CD14-positive monocyte (primary cell): ENCODE results near the gene CREBBP. TPM values are rescaled to one million over a fixed set of nuclear protein-coding genes. Genes with fewer than 3 reads are reported as not detected.
A peak's percentile ranks its signal among the peaks of the same experiment; 100 is the strongest.

ENCODE experiments used
- DNase-seq, 3 donors: peaks; one replicate each; pipeline ENCODE4 v3.0.0-alpha.2; 2011 to 2022
- H2AFZ ChIP-seq: 2 replicates; pipeline ENCODE4 v1.6.0; 2012; ENCODE audit warnings: mild to moderate bottlenecking, low read depth, low read length, inconsistent platforms; ENCODE audit not compliant: insufficient read depth, poor library complexity, severe bottlenecking
- H3K27ac ChIP-seq, 2 donors: 1 replicate in 1 of 2; 2 replicates in 1 of 2; pipeline ENCODE4 v1.5.1; 2012 to 2013; ENCODE audit warnings: low read length in 2 of 2, control low read depth in 1 of 2, inconsistent platforms in 1 of 2, low read depth in 1 of 2, mild to moderate bottlenecking in 1 of 2
- H3K27me3 ChIP-seq, 2 donors: one replicate each; pipeline versions ENCODE4 v1.6.0 to v1.6.1; 2011 to 2013; ENCODE audit warnings: low read length in 2 of 2; ENCODE audit not compliant: control insufficient read depth in 2 of 2, insufficient read depth in 2 of 2
- H3K36me3 ChIP-seq, 2 donors: replicated peaks in 1 of 2; 1 replicate in 1 of 2; 2 replicates in 1 of 2; pipeline versions ENCODE4 v1.5.1 to v1.6.1; 2012 to 2013; ENCODE audit warnings: low read length in 2 of 2, control low read depth in 1 of 2, inconsistent platforms in 1 of 2, mild to moderate bottlenecking in 1 of 2; ENCODE audit not compliant: insufficient read depth in 2 of 2, control insufficient read depth in 1 of 2
- H3K4me1 ChIP-seq, 2 donors: 1 replicate in 1 of 2; 2 replicates in 1 of 2; pipeline versions ENCODE4 v1.5.1 to v1.6.1; 2012 to 2013; ENCODE audit warnings: low read length in 2 of 2, control low read depth in 1 of 2, inconsistent platforms in 1 of 2, mild to moderate bottlenecking in 1 of 2, moderate library complexity in 1 of 2; ENCODE audit not compliant: insufficient read depth in 2 of 2, control insufficient read depth in 1 of 2
- H3K4me2 ChIP-seq: replicated peaks from 2 replicates; pipeline ENCODE3; 2012; ENCODE audit warnings: low read length, moderate library complexity, mild to moderate bottlenecking; ENCODE audit not compliant: poor library complexity, severe bottlenecking; ENCODE audit errors: extremely low read depth
- H3K4me3 ChIP-seq, 3 experiments: fragments of 200-600 bp in 1 of 3; sonication (generic) in 1 of 3; replicated peaks in 1 of 3; 1 replicate in 2 of 3; 2 replicates in 1 of 3; pipeline ENCODE4 v1.5.1; 2011 to 2013; ENCODE audit warnings: low read length in 3 of 3, mild to moderate bottlenecking in 3 of 3, control low read depth in 2 of 3, low read depth in 2 of 3, inconsistent platforms in 1 of 3, moderate library complexity in 1 of 3
- H3K79me2 ChIP-seq: 2 replicates; pipeline ENCODE4 v1.6.0; 2012; ENCODE audit warnings: mild to moderate bottlenecking, control low read depth, inconsistent platforms, low read length, moderate library complexity; ENCODE audit not compliant: insufficient read depth
- H3K9ac ChIP-seq: 2 replicates; pipeline ENCODE4 v1.6.0; 2017; ENCODE audit warnings: low read length, mild to moderate bottlenecking; ENCODE audit not compliant: insufficient read depth, poor library complexity, severe bottlenecking
- H3K9me3 ChIP-seq, 2 donors: replicated peaks in 1 of 2; 1 replicate in 1 of 2; 2 replicates in 1 of 2; pipeline versions ENCODE4 v1.5.1 to v1.6.1; 2012 to 2013; ENCODE audit warnings: low read length in 2 of 2, control low read depth in 1 of 2; ENCODE audit not compliant: control insufficient read depth in 1 of 2, insufficient read depth in 1 of 2
- H4K20me1 ChIP-seq: 2 replicates; pipeline ENCODE4 v1.6.0; 2012; ENCODE audit warnings: mild to moderate bottlenecking, low read length, control low read depth, moderate library complexity; ENCODE audit not compliant: insufficient read depth
- H3K27ac Mint-ChIP-seq, 7 donors: one replicate each; pipeline ENCODE4 v1.8.0; 2020; ENCODE audit warnings: mild to moderate bottlenecking in 7 of 7, mixed read lengths in 7 of 7, moderate library complexity in 6 of 7, inconsistent platforms in 2 of 7
- H3K27me3 Mint-ChIP-seq, 3 donors: one replicate each; pipeline ENCODE4 v1.8.0; 2021 to 2022; ENCODE audit warnings: low read depth in 3 of 3, mild to moderate bottlenecking in 3 of 3, mixed read lengths in 3 of 3, moderate library complexity in 3 of 3, inconsistent platforms in 1 of 3
- H3K36me3 Mint-ChIP-seq, 2 donors: one replicate each; pipeline ENCODE4 v1.8.0; 2020; ENCODE audit warnings: mixed read lengths in 2 of 2, inconsistent platforms in 1 of 2, mild to moderate bottlenecking in 1 of 2
- H3K4me1 Mint-ChIP-seq: one replicate; pipeline ENCODE4 v1.8.0; 2020; ENCODE audit warnings: mild to moderate bottlenecking, mixed read lengths
- H3K4me3 Mint-ChIP-seq, 2 donors: one replicate each; pipeline ENCODE4 v1.8.0; 2020; ENCODE audit warnings: mild to moderate bottlenecking in 2 of 2, mixed read lengths in 2 of 2, moderate library complexity in 1 of 2
- H3K9me3 Mint-ChIP-seq, 7 donors: one replicate each; pipeline ENCODE4 v1.8.0; 2020 to 2022; ENCODE audit warnings: mixed read lengths in 7 of 7, mild to moderate bottlenecking in 6 of 7, moderate library complexity in 6 of 7, inconsistent platforms in 2 of 7
- CTCF ChIP-seq: fragments of 200-600 bp; IDR thresholded peaks from one replicate; pipeline ENCODE4 v1.8.0; 2022; ENCODE audit warnings: antibody characterized with exemption, mild to moderate bottlenecking
- WGBS: methylation state at CpG from one replicate; pipeline ENCODE4 v1.1.5; 2013; ENCODE audit warnings: missing lambda C conversion rate; ENCODE audit not compliant: insufficient coverage; 5-methylcytosine and 5-hydroxymethylcytosine counted together
- intact Hi-C, 2 donors: fragments of 100-400 bp; cut with micrococcal nuclease; formaldehyde crosslinking; loops; one replicate each; pipeline versions ENCODE4 v1.15.0 to v1.15.1; 2023
- polyA plus RNA-seq, 3 donors: library from polyadenylated mRNA; depleted of rRNA in 1 of 3; unstranded in 2 of 3; stranded (reverse) in 1 of 3; fragments of 300-500 nt in 2 of 3; fragments of >200 nt in 1 of 3; fragmentation: Illumina TruSeq in 2 of 3; gene quantifications; 1 replicate in 2 of 3; 2 replicates in 1 of 3; pipeline ENCODE4 v1.2.3, GENCODE V29; 2012 to 2021

Gene CREBBP
- polyA plus RNA-seq, 3 donors, result 2.1 to 26.9 (median 6.2) TPM

DNA sequence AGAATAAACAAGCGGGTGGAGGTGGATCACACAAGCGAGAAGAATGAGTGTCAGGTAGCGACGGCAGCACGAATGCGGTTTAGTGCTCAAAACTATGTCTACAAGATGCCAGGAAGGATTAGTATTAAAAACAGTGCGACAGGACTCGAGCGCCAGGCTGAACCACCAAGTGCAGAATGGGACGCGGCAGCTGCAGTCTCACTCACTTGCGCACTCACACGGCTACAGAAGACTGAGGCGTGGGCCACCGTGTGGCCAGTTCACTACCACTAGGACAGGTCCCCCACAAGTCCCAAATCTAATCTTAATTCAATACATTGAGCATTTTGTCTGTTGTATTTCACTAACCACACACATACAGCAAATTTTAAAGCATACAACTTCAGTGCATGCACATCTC, 127.5 kb downstream of the CREBBP start:
- TF ChIP-seq CTCF, result no peak
- WGBS, result 99% methylated on average over 9 of the region's 15 CpGs
- no peaks in the 10 kb centered on the region for H3K9me3 ChIP-seq
- H3K79me2 ChIP-seq, result peaks cover 13% of the 10 kb centered on the region
- H3K36me3 ChIP-seq, result peaks cover 86 to 100% of the 10 kb centered on the region in 2 donors
- no peak overlapping the region for H3K4me3 ChIP-seq
- no peak overlapping the region for H3K9ac ChIP-seq
- H3K27me3 Mint-ChIP-seq, result no peaks in the 10 kb centered on the region
- H3K4me2 ChIP-seq, result no peak overlapping the region
- no peak overlapping the region for H3K4me3 Mint-ChIP-seq
- H3K36me3 Mint-ChIP-seq, result peaks cover 85 to 93% of the 10 kb centered on the region in 2 donors
- H3K4me1 ChIP-seq, result no peaks in the 10 kb centered on the region
- H3K9me3 Mint-ChIP-seq, result no peaks in the 10 kb centered on the region
- H2AFZ ChIP-seq, result no peak overlapping the region
- intact Hi-C loops, result no loop called here
- no peak overlapping the region for H3K27ac ChIP-seq
- no peak for DNase-seq
- H3K4me1 Mint-ChIP-seq, result no peaks in the 10 kb centered on the region
- peak overlapping the region in 1 of 7 donors; percentile 32 for H3K27ac Mint-ChIP-seq
- peaks cover 100% of the 10 kb centered on the region for H4K20me1 ChIP-seq
- H3K27me3 ChIP-seq, result no peaks in the 10 kb centered on the region

GRCh38 chr16:3751878-3752277, 128.6 kb downstream of the CREBBP start:
- no peak for DNase-seq
- H3K79me2 ChIP-seq, result peaks cover 8% of the 10 kb centered on the region
- TF ChIP-seq CTCF, result no peak
- H3K9me3 Mint-ChIP-seq, result no peaks in the 10 kb centered on the region
- H3K4me3 ChIP-seq, result no peak overlapping the region
- 100% methylated on average over 1 of the region's 8 CpGs for WGBS
- H3K27me3 Mint-ChIP-seq, result no peaks in the 10 kb centered on the region
- no peaks in the 10 kb centered on the region for H3K4me1 ChIP-seq
- H3K27me3 ChIP-seq, result no peaks in the 10 kb centered on the region
- H3K27ac Mint-ChIP-seq, result peak overlapping the region in 1 of 7 donors; percentile 21
- no peak overlapping the region for H3K9ac ChIP-seq
- intact Hi-C loops, result no loop called here
- H3K4me3 Mint-ChIP-seq, result no peak overlapping the region
- H3K9me3 ChIP-seq, result no peaks in the 10 kb centered on the region
- peaks cover 97% of the 10 kb centered on the region for H4K20me1 ChIP-seq
- H3K36me3 ChIP-seq, result peaks cover 83 to 99% of the 10 kb centered on the region in 2 donors
- H3K36me3 Mint-ChIP-seq, result peaks cover 83 to 93% of the 10 kb centered on the region in 2 donors
- no peak overlapping the region for H2AFZ ChIP-seq
- H3K27ac ChIP-seq, result no peak overlapping the region
- no peaks in the 10 kb centered on the region for H3K4me1 Mint-ChIP-seq
- no peak overlapping the region for H3K4me2 ChIP-seq
